Measurements from ENCODE around the gene ADM2. TPM values are rescaled to one million over a fixed set of nuclear protein-coding genes. Genes with fewer than 3 reads are reported as not detected.

The ADM2 gene
- total and polyA plus RNA-seq, 2 of the 13 experiments (the other 11 are each of a cell fraction or from before 2014, with no cell fraction given): 1.2 to 3.0 TPM

DNA sequence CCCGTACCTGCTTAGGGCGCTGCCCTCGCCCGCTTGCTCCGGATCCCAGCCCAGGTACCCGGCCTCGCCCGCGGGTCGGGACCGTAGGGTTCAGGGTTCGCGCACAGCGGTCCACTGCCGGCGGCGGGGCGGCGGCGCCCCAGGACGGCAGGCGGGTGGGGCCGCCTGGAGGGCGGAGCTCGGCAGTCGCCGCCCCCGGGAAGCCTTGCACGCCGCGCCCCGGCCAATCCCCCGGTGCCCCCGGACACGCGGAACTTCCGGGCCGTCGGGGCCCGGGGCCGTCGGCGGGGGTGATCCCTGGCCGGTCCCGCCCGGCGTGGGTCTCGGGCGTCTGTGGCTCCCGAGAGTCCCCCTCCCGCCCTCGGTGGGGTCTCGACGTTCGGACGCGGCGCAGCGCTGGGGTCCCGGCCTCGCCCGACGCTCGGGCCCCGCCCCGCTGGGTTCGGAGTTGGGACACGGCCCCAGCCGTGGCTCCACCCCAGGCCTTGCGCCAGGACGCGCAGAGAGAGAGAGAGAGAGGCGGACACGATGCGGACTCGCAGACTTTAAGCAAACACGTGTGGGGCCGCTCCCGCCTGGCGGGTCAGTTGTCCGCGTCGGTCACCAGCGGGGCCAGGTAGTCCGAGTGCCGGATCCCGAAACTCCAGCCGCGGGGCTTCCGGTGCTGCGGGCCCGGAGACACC, 48.7 kb downstream of the ADM2 start, which contains the start of gene TYMP (continued):
- TF ChIP-seq MXD1 (CRISPR knock-in tag; IDR thresholded peaks at IDR 0.05): peak; percentile 83; the same call in 1 of the 2 replicates
- TF ChIP-seq ZNF350 (CRISPR knock-in tag; IDR thresholded peaks at IDR 0.05; ENCODE audit: borderline replicate concordance, low read depth): no peak
- TF ChIP-seq ZNF451 (CRISPR knock-in tag; IDR thresholded peaks at IDR 0.05): 0 out of 2 replicates have a peak, but pooled peaks have one; percentile 53
- TF ChIP-seq ZNF354B (CRISPR knock-in tag; IDR thresholded peaks at IDR 0.05): no peak
- no peak for TF ChIP-seq ZNF414 (CRISPR knock-in tag; IDR thresholded peaks at IDR 0.05)
- TF ChIP-seq ZNF30 (CRISPR knock-in tag; IDR thresholded peaks at IDR 0.05): no peak
- TF ChIP-seq FOXM1 (CRISPR knock-in tag; IDR thresholded peaks at IDR 0.05): peak; percentile 35; the same call in 1 of the 2 replicates
- TF ChIP-seq ZBTB40 (IDR thresholded peaks at IDR 0.05): no peak
- TF ChIP-seq ZBTB40 (CRISPR knock-in tag; IDR thresholded peaks at IDR 0.05): peak; percentile 39; the same call in 1 of the 2 replicates
- peak; percentile 25; the same call in 1 of the 2 replicates for TF ChIP-seq ZBTB1 (CRISPR knock-in tag; IDR thresholded peaks at IDR 0.05; ENCODE audit: borderline replicate concordance)
- no peak; the same call in 1 of the 2 replicates for TF ChIP-seq HOXA9 (CRISPR knock-in tag; IDR thresholded peaks at IDR 0.05; ENCODE audit: borderline replicate concordance)
- TF ChIP-seq ZNF770 (CRISPR knock-in tag; IDR thresholded peaks at IDR 0.05): peak; percentile 55; the same call in 1 of the 2 replicates
- no peak for TF ChIP-seq CERS6 (CRISPR knock-in tag; IDR thresholded peaks at IDR 0.05)
- TF ChIP-seq KLF9 (CRISPR knock-in tag; IDR thresholded peaks at IDR 0.05; ENCODE audit: low read depth): no peak

Data from HepG2 (cell line).